HG02870 (cell line): ENCODE data around the gene OVCA2.

ENCODE experiments used
- ATAC-seq: cut with Tn5 transposase; IDR thresholded peaks from one replicate; pipeline ENCODE4 v1.9.1; 2021; ENCODE audit warnings: mild to moderate bottlenecking, moderate library complexity; ENCODE audit not compliant: unreplicated experiment

The OVCA2 gene

DNA sequence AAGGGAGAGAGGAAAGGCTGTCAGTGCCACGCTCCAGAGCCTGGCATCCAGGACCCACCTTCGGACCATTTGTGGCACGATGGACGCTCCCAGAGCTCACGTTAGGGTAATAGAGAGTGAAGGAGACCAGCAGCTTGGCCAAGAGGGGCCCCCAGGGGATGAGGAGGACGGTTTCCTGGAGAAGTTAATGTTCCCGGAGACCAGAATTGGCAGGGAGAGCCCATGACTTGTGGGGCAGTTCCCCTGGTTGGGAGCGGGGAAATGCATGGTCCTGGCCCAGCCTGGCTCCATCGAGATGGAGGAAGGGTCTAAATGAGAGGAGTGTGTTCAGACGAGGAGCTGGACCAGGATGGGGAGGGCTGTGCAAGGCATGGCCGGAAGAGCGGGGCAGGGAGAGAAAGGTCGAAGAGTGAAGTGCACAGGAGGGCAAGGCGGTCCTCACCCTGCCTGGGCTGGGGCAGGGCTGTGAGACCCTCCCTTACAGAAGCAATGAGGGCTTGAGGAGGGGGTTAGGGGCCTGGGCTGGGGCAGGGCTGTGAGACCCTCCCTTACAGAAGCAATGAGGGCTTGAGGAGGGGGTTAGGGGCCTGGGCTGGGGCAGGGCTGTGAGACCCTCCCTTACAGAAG, 10.2 kb downstream of the OVCA2 start:
- no peak for ATAC-seq

DNA sequence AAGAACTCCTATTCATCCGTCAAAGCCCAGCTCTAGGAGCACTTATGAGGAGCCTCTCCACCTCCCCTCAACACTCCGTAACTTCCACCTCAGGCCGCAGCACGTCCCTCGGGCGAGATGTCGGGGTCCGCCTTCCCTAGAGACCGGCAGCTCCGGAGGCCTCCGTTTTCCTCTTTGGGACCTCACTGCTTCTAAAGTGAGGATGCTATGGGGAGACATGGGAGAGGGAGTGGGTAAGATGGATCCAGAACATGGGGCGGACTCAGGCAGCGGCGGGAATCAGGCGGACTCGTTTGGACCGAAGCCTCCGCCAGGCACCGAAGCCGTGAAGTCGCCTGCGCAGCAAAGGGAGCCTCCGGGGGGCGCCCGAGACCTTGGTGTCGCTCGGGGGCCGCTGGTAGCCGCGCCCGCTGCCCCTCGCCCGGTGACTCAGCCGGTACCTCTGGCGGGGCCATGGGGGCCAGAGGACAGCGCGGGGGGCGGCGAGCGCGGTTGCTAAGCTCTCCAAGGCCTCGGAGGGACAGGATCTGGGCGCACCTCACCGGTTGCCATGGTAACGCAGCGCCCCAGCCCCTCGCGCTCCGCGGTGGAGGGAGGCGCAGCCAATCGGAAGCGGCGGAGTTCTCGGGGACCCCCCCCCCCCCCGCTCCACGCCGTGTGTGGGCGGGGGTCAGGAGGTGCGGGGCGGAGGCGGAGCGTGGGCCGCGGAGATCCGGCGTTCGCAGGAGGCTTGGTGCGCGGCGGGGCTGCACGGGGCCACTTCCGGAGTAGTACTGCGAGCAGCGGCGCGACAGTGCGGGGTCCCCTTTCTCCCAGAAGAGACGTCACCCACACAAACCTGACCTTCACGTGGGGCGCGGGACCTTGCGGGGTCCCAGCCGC, 11.8 kb downstream of the OVCA2 start:
- ATAC-seq: no peak

DNA sequence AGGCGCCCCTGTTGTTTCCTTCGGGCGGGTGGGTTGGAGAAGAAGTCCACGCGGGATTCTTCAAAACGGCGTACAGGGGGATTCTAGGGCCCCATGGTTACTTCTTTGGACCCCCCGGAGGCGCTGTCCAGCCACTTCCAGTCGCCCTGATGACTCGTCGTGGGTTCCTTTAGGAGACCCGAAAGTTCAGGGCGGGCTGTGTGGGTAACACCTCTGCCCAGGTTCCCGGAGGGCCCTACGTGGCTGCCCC, 12.4 kb downstream of the OVCA2 start:
- no peak for ATAC-seq

DNA sequence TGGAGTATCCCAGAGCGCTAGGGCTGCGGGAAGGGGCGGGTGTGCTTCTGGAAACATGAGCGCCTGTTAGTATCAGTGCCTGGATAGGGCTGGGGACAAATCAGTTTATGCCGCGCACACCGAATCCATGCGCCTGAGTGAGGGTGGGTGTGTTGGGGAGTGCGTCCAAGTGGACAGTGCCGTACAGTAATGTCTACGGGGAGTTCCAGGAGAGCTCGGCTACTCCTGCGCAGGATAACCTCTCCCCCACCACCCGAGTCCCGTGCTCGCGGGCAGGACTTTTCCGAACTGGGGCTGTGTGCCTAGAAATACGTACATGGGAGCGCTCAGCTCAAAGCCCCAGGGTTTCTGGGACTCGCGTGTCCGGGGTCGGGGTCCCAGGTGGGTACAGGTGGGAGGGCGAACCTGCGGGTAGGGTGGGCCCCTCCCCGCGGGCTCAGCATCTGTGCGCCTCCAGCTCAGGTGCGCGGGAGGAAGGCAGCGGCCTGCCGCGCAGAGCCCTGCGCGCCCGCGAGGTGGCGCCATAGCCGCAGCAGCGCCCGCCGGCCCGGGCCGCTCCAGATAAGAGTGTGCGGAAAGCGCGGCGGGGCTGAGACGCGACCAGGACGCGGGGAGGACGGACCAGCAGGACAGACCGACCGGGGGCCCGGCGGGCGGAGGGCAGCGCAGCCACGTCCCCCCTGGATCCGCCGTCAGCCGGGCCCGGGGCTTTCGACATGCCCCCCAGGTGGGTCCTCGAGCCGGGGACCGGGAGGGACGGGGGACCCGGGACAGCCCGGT, 12.9 kb downstream of the OVCA2 start, which contains the start of gene HIC1:
Gene HIC1, plus strand, starts transcription at position 592 of the 780 bp plus-strand sequence. CDS start 1,588 bp downstream, outside the sequence.
- ATAC-seq: peak; percentile 29

DNA sequence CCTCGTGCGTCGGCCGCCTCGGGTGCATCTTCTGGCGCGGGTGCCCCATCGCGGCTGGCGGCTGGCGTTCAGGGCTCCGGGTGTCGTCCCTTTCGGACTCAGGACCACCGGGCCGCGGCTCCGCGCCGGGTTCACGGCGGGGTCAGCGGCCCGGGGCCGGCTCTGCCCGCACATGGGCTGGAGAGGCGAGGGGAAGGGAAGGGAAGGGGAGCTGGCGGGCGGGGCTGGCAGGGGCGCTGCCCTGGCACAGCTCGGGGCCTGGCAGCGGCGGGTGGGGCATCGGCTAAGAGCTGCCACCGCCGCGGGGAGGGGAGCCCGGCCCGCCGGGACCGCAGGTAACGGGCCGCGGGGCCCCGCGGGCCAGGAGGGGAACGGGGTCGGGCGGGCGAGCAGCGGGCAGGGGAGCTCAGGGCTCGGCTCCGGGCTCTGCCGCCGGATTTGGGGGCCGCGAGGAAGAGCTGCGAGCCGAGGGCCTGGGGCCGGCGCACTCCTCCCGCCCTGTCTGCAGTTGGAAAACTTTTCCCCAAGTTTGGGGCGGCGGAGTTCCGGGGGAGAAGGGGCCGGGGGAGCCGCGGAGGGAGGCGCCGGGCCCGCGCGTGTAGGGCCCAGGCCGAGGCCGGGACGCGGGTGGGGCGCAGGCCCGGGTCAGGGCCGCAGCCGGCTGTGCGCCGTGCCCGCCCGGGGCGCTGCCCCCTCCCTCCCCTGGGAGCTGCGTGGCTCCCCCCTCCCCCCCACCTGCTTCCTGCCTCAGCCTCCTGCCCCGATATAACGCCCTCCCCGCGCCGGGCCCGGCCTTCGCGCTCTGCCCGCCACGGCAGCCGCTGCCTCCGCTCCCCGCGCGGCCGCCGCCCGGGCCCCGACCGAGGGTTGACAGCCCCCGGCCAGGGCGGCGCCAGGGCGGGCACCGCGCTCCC, 13.7 kb downstream of the OVCA2 start:
- no peak for ATAC-seq

DNA sequence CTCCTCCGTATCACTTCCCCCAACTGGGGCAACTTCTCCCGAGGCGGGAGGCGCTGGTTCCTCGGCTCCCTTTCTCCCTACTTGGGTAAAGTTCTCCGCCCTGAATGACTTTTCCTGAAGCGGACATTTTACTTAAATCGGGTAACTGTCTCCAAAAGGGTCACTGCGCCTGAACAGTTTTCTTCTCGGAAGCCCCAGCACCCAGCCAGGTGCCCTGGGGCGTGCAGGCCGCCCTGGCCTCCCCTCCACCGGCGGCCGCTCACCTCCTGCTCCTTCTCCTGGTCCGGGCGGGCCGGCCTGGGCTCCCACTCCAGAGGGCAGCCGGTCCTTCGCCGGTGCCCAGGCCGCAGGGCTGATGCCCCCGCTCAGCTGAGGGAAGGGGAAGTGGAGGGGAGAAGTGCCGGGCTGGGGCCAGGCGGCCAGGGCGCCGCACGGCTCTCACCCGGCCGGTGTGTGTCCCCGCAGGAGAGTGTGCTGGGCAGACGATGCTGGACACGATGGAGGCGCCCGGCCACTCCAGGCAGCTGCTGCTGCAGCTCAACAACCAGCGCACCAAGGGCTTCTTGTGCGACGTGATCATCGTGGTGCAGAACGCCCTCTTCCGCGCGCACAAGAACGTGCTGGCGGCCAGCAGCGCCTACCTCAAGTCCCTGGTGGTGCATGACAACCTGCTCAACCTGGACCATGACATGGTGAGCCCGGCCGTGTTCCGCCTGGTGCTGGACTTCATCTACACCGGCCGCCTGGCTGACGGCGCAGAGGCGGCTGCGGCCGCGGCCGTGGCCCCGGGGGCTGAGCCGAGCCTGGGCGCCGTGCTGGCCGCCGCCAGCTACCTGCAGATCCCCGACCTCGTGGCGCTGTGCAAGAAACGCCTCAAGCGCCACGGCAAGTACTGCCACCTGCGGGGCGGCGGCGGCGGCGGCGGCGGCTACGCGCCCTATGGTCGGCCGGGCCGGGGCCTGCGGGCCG, 14.7 kb downstream of the OVCA2 start:
- ATAC-seq: no peak

DNA sequence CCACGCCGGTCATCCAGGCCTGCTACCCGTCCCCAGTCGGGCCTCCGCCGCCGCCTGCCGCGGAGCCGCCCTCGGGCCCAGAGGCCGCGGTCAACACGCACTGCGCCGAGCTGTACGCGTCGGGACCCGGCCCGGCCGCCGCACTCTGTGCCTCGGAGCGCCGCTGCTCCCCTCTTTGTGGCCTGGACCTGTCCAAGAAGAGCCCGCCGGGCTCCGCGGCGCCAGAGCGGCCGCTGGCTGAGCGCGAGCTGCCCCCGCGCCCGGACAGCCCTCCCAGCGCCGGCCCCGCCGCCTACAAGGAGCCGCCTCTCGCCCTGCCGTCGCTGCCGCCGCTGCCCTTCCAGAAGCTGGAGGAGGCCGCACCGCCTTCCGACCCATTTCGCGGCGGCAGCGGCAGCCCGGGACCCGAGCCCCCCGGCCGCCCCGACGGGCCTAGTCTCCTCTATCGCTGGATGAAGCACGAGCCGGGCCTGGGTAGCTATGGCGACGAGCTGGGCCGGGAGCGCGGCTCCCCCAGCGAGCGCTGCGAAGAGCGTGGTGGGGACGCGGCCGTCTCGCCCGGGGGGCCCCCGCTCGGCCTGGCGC, 15.4 kb downstream of the OVCA2 start:
- no peak for ATAC-seq

DNA sequence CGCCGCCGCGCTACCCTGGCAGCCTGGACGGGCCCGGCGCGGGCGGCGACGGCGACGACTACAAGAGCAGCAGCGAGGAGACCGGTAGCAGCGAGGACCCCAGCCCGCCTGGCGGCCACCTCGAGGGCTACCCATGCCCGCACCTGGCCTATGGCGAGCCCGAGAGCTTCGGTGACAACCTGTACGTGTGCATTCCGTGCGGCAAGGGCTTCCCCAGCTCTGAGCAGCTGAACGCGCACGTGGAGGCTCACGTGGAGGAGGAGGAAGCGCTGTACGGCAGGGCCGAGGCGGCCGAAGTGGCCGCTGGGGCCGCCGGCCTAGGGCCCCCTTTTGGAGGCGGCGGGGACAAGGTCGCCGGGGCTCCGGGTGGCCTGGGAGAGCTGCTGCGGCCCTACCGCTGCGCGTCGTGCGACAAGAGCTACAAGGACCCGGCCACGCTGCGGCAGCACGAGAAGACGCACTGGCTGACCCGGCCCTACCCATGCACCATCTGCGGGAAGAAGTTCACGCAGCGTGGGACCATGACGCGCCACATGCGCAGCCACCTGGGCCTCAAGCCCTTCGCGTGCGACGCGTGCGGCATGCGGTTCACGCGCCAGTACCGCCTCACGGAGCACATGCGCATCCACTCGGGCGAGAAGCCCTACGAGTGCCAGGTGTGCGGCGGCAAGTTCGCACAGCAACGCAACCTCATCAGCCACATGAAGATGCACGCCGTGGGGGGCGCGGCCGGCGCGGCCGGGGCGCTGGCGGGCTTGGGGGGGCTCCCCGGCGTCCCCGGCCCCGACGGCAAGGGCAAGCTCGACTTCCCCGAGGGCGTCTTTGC, 16.2 kb downstream of the OVCA2 start:
- ATAC-seq: no peak

DNA sequence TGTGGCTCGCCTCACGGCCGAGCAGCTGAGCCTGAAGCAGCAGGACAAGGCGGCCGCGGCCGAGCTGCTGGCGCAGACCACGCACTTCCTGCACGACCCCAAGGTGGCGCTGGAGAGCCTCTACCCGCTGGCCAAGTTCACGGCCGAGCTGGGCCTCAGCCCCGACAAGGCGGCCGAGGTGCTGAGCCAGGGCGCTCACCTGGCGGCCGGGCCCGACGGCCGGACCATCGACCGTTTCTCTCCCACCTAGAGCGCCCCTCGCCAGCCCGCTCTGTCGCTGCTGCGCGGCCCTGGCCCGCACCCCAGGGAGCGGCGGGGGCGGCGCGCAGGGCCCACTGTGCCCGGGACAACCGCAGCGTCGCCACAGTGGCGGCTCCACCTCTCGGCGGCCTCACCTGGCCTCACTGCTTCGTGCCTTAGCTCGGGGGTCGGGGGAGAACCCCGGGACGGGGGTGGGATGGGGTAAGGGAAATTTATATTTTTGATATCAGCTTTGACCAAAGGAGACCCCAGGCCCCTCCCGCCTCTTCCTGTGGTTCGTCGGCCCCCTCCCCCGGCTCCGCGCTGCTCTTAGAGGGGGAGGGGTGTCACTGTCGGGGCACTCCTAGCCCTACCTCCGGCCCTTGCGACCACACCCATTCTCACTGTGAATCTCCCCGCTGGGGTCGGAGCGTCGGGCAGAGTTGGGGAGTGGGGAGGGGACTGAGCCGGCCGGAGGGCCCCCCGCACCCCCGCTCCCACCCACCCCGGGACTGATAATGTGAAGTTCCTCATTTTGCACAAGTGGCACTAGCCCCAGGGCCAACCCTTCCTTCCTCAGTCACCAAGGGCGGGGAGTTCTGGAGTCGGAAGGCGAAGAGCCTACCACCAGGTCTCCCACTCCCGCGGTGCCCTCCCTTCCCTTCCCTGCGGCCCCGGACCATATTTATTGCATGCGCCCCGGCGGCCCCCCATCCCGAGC, 17.0 kb downstream of the OVCA2 start:
- no peak for ATAC-seq

DNA sequence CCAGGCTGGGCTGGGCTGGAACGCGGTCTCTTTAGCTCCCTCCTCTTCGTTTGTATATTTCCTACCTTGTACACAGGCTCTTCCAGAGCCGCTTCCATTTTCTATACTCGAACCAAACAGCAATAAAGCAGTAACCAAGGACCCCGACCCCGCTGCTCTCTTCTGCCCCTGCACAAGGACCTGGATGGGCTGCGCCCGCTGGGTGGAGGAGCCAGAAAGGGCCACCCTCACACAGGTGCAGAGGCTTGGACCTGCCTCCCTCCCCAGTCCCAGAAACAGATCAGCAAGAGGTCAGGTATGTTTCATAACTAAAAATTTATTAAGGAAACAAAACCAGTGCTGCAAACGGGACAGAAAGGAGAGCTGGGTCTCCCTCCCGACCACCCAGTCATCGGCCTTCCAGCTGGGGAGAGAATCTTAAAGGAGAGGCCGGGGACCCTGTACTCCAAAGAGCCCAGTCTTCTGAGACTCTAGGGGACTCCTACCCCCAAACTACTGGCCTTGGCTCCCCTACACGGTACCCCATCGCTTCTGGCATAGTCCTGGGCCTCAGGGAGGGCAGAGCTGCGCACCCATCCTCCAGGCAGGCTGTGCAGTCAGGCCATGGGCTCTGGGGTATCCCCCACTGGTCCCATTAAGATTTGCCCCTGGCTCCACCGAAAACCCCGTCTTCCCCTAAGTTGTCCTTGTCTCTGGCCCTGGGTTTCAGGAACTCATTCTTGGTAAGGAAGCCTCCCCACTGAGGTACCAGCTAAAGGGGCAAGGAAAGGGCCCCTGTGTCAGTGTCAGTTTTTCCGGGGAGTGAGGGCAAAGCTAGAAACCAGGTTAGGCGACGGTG, 17.9 kb downstream of the OVCA2 start:
- no peak for ATAC-seq

DNA sequence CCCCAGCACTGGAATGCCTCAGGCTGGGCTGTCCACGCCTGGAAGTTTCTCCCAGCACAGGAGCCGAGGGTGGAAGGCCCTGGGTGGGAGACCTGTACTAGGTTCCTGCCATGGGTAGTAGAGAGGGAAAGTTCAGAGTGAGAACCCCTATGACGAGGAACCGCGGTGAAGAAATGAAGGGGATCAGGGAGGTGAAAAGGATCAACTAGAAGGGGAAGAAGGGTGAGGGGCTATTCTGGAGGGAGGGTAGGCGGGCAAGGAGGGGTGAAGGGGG, 18.5 kb downstream of the OVCA2 start:
- no peak for ATAC-seq

DNA sequence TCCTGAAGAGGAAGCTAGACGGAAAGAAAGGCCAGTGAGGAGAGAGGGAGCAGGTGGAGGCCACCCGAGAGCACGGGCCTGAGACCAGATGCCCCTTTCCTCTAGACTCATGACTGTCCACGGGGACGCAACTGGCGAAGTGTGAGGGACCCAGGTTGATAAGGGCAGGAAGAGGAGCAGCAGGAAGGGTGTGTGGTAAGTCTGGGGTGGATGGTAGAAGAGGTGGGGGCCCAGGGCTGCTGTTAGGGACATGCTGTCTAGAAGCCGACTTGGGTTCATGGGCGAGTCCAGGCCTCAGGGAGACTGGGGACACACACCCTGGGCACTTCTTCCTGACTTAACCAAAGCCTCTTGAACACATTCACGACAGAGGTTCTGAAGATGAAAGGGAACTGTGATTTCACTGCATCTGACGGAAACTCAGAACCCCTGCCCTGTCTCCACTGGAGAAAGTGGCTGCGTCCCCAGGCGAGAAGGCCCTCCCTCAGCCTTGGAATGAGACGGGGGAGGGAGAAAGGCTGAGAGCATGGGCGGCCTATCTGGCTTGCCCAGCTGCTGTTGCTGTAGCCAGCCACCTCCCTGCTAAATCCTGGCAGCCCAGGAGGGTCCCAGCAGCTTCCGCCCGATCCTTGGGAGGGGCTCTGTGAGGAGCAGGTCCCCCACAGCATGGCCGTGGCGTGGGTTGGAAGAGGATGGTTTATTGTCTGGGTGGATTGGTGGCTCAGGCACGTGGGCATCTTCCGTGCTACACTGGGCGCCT, 19.0 kb downstream of the OVCA2 start:
- no peak for ATAC-seq

DNA sequence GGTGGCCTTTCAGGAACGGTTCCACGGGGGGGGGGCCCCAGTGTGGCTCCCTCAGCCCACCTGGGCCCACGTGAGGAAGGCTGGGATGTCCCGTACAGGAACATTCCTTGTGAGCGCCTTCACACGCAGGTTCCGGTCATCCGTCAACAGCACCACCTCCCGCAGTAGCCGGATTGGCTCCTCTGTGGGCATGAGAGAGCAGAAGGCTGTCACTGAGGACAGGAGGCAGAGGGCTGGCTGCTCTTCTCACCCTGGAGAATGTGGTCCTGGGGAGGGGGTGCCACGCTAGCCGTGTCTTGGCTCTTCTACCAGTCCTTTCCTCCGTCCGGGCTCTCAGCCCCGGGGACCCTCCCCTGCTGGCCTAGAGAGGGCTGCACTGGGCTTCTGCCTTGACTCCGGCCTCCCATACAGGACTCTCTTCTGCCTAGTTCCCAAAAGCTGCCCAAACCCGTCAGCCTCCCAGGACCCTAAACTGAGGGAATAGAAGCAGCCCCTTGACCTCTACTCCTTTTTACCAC, 19.7 kb downstream of the OVCA2 start:
- no peak for ATAC-seq

DNA sequence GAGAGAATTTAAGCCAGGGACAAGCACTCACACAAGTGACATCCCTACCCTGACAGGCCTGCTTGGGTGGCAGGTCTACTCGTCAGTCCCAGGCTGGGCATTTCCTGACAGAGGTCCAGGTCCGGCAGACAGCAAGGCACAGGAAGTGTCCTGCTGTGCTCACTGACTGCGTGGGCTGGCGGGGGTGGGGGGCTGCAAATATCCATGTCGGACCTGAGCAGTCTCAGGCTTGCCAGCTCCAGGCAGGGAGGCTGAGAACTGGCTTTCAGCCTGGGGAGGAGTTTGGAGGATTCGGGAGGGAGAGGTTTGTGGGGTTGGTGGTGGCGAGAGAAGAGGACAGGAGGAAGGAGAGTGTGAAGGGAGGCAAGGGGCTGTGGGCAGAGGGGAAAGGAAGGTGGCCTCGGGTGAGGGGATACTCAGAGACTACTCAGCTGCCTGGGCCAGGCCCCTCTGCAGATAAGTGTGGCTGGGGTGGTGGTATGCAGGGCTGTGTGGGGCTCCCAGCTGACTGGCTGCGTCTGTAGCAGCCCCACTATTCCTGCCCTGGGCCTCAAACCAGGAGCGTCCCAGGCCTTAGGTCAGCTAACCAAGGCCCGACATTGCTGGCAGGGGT, 20.9 kb downstream of the OVCA2 start:
- ATAC-seq: no peak
